Uterus (tissue), 4 donors: ENCODE measurements around the gene DNAJC28. TPM values are rescaled to one million over a fixed set of nuclear protein-coding genes. Genes with fewer than 3 reads are reported as not detected.
"Not testable (repeated sequence)": the region's sequence is repeated elsewhere in the genome, so short reads cannot be mapped to it uniquely, and the experiment has no call there.

Source experiments
- DNase-seq, 2 donors: peaks; one replicate each; pipeline ENCODE4 v3.0.0-alpha.2; 2019 to 2020
- H3K27ac ChIP-seq, 2 donors: fragments of 200-600 bp; sonication (generic); 1 replicate in 1 of 2; 2 replicates in 1 of 2; pipeline ENCODE4 v1.5.1; 2016 to 2018
- H3K27me3 ChIP-seq, 2 donors: fragments of 200-600 bp; sonication (generic); one replicate each; pipeline ENCODE4 v1.5.1; 2018 to 2019; ENCODE audit warnings: control low read depth in 1 of 2
- H3K36me3 ChIP-seq, 2 donors: fragments of 200-600 bp; sonication (generic); one replicate each; pipeline ENCODE4 v1.5.1; 2019; ENCODE audit warnings: control low read depth in 1 of 2
- H3K4me1 ChIP-seq, 2 donors: fragments of 200-600 bp; sonication (generic); one replicate each; pipeline ENCODE4 v1.5.1; 2018 to 2019; ENCODE audit warnings: control low read depth in 1 of 2
- H3K4me3 ChIP-seq, 2 donors: fragments of 200-600 bp; sonication (generic); 1 replicate in 1 of 2; 2 replicates in 1 of 2; pipeline ENCODE4 v1.5.1; 2018 to 2019; ENCODE audit warnings: mild to moderate bottlenecking in 1 of 2
- H3K9me3 ChIP-seq, 2 donors: fragments of 200-600 bp; sonication (generic); one replicate each; pipeline ENCODE4 v1.5.1; 2019; ENCODE audit warnings: control low read depth in 1 of 2
- CTCF ChIP-seq, 4 experiments: fragments of 200-600 bp in 2 of 4; fragments of 450-650 bp in 2 of 4; sonication (generic) in 2 of 4; IDR thresholded peaks; one replicate each; pipeline ENCODE4 v1.5.1; 2016 to 2019; ENCODE audit warnings: antibody characterized with exemption in 4 of 4, mild to moderate bottlenecking in 2 of 4, moderate library complexity in 1 of 4
- POLR2A ChIP-seq, 2 donors: fragments of 450-650 bp; IDR thresholded peaks; one replicate each; pipeline ENCODE4 v1.6.1; 2016; ENCODE audit warnings: antibody characterized with exemption in 2 of 2, mild to moderate bottlenecking in 1 of 2, moderate library complexity in 1 of 2
- intact Hi-C: fragments of 100-400 bp; cut with DNase I; formaldehyde crosslinking; loops from one replicate; pipeline ENCODE4 v1.15.1; 2023; ENCODE audit warnings: low total_unique reads
- total RNA-seq, 4 donors: library from RNA; depleted of rRNA in 3 of 4; stranded (reverse); fragments of >200 nt in 3 of 4; gene quantifications; one replicate each; pipeline versions ENCODE4 v1.1.0 to v1.2.4, GENCODE V29; 2014 to 2023
- donor health status: DM: yes; HTN: yes; CAD: no.

The DNAJC28 gene
- total RNA-seq, 4 donors from 2014 or later, result 1.4 to 2.1 TPM; not detected in 2

- Histone ChIP-seq H3K27ac (peak overlapping the region; percentile 95 to 98), H3K4me3 (peak overlapping the region; percentile 73 to 99), H3K9me3 (no peaks in the 10 kb centered on the region), H3K27me3 (no peaks in the 10 kb centered on the region), H3K36me3 (no peaks in the 10 kb centered on the region), H3K4me1 (peaks cover 0 to 3% of the 10 kb centered on the region in 2 donors)
- TF ChIP-seq POLR2A (IDR thresholded peaks at IDR 0.05) (no peak), CTCF (IDR thresholded peaks at IDR 0.05) (peak in 1 of 4 experiments; percentile 9)
- intact Hi-C loops, result no loop called here
- DNase-seq, result peak in 1 of 2 donors; percentile 20
These were observed 12.4 kb downstream of the DNAJC28 start for GRCh38 chr21:33478935-33479678.

GRCh38 chr21:33478182-33478581, 13.3 kb downstream of the DNAJC28 start:
- no peak for DNase-seq
- Histone ChIP-seq H3K27ac (peak overlapping the region; percentile 95 to 98), H3K27me3 (no peaks in the 10 kb centered on the region), H3K36me3 (no peaks in the 10 kb centered on the region), H3K9me3 (no peaks in the 10 kb centered on the region), H3K4me1 (peaks cover 0 to 3% of the 10 kb centered on the region in 2 donors), H3K4me3 (peak overlapping the region in 1 of 2 donors; percentile 99)
- TF ChIP-seq POLR2A (IDR thresholded peaks at IDR 0.05) (no peak), CTCF (IDR thresholded peaks at IDR 0.05) (no peak)
- intact Hi-C loops, result no loop called here

- Histone ChIP-seq H3K36me3 (no peaks in the 10 kb centered on the region), H3K27me3 (no peaks in the 10 kb centered on the region), H3K27ac (no peak overlapping the region), H3K4me3 (no peak overlapping the region), H3K9me3 (no peaks in the 10 kb centered on the region), H3K4me1 (peaks cover 0 to 3% of the 10 kb centered on the region in 2 donors)
- TF ChIP-seq POLR2A (IDR thresholded peaks at IDR 0.05) (no peak), CTCF (IDR thresholded peaks at IDR 0.05) (no peak)
- no peak for DNase-seq
- intact Hi-C loops, result no loop called here
These were observed 14.4 kb downstream of the DNAJC28 start for GRCh38 chr21:33477066-33477465.

- Histone ChIP-seq H3K27me3 (no peaks in the 10 kb centered on the region), H3K9me3 (no peaks in the 10 kb centered on the region), H3K4me3 (no peak overlapping the region), H3K27ac (no peak overlapping the region), H3K36me3 (no peaks in the 10 kb centered on the region), H3K4me1 (peaks cover 0 to 3% of the 10 kb centered on the region in 2 donors)
- TF ChIP-seq CTCF (IDR thresholded peaks at IDR 0.05), result no peak
- no peak for TF ChIP-seq POLR2A (IDR thresholded peaks at IDR 0.05)
- intact Hi-C loops, result no loop called here
- no peak for DNase-seq
These were observed 18.2 kb downstream of the DNAJC28 start for GRCh38 chr21:33473344-33473743.

- Histone ChIP-seq H3K36me3 (no peaks in the 10 kb centered on the region), H3K4me1 (no peaks in the 10 kb centered on the region), H3K27me3 (no peaks in the 10 kb centered on the region), H3K4me3 (no peak overlapping the region), H3K27ac (no peak overlapping the region), H3K9me3 (no peaks in the 10 kb centered on the region)
- TF ChIP-seq CTCF (IDR thresholded peaks at IDR 0.05) (no peak), POLR2A (IDR thresholded peaks at IDR 0.05) (no peak)
- intact Hi-C loops, result no loop called here
- DNase-seq, result no peak
These were observed 20.8 kb downstream of the DNAJC28 start for GRCh38 chr21:33470701-33471100.

- intact Hi-C loops, H3K36me3 ChIP-seq, H3K4me3 ChIP-seq, H3K9me3 ChIP-seq, H3K27ac ChIP-seq, H3K27me3 ChIP-seq, H3K4me1 ChIP-seq, DNase-seq: not testable (repeated sequence)
These were observed 22.3 kb downstream of the DNAJC28 start for GRCh38 chr21:33469183-33469582.
